H1 (cell line): ENCODE results near the gene IKZF2. TPM values are rescaled to one million over a fixed set of nuclear protein-coding genes. Genes with fewer than 3 reads are reported as not detected.

Experiments used
- CTCF ChIA-PET: fragments of 300-600 bp; sonication (Branson Sonifier 250); formaldehyde crosslinking; loops from one replicate; lab custom pipeline; 2021; ENCODE audit not compliant: partially characterized antibody; lab: Charles Lee
- POLR2A ChIA-PET: fragments of 300-600 bp; sonication (Branson Sonifier 250); formaldehyde crosslinking; loops from one replicate; lab custom pipeline; 2021; ENCODE audit warnings: inconsistent platforms; ENCODE audit not compliant: partially characterized antibody; lab: Charles Lee
- DNase-seq, 2 experiments: peaks; one replicate each; pipeline versions ENCODE4 v3.0.0 to v3.0.0-alpha.2; 2010 to 2022; ENCODE audit warnings: low spot score in 2 of 2, low read depth in 1 of 2, mixed read lengths in 1 of 2
- FAIRE-seq: peaks from 2 replicates; lab custom pipeline; 2011; peaks lifted over from hg19 to GRCh38; lab: Jason Lieb, UNC
- H2AFZ ChIP-seq: 2 replicates; pipeline ENCODE4 v1.8.1; 2012; ENCODE audit warnings: low read length, inconsistent platforms
- H2AK5ac ChIP-seq: 2 replicates; pipeline ENCODE4 v1.6.1; 2013; ENCODE audit warnings: low read depth, low read length
- H2BK120ac ChIP-seq: replicated peaks from 2 replicates; pipeline ENCODE3; 2013; ENCODE audit warnings: low read depth, low read length, inconsistent platforms
- H2BK12ac ChIP-seq: 2 replicates; pipeline ENCODE4 v1.6.1; 2013; ENCODE audit warnings: low read depth, low read length
- H2BK15ac ChIP-seq: 2 replicates; pipeline ENCODE4 v1.6.1; 2013; ENCODE audit warnings: low read length
- H2BK20ac ChIP-seq: 2 replicates; pipeline ENCODE4 v1.6.1; 2013; ENCODE audit warnings: low read length
- H2BK5ac ChIP-seq: 2 replicates; pipeline ENCODE4 v1.6.1; 2013; ENCODE audit warnings: low read depth, low read length
- H3K14ac ChIP-seq: 2 replicates; pipeline ENCODE4 v1.6.1; 2013; ENCODE audit warnings: inconsistent platforms; ENCODE audit not compliant: insufficient read length
- H3K18ac ChIP-seq: 2 replicates; pipeline ENCODE4 v1.6.1; 2013; ENCODE audit warnings: low read length; ENCODE audit errors: extremely low read depth
- H3K23ac ChIP-seq: 2 replicates; pipeline ENCODE4 v1.6.1; 2013; ENCODE audit warnings: inconsistent platforms; ENCODE audit not compliant: insufficient read length
- H3K23me2 ChIP-seq: 2 replicates; pipeline ENCODE4 v1.6.1; 2013; ENCODE audit warnings: low read depth, low read length
- H3K27ac ChIP-seq: 2 replicates; pipeline ENCODE4 v1.6.1; 2011; ENCODE audit warnings: low read depth, low read length, inconsistent platforms
- H3K27me3 ChIP-seq, 4 experiments: replicated peaks in 1 of 4; 1 replicate in 1 of 4; 2 replicates in 3 of 4; pipeline versions ENCODE4 v1.6.1 to v1.8.1; 2011 to 2013; ENCODE audit warnings: low read length in 3 of 4, mild to moderate bottlenecking in 3 of 4, inconsistent platforms in 2 of 4, mixed read lengths in 2 of 4, moderate library complexity in 1 of 4; ENCODE audit not compliant: control insufficient read depth in 3 of 4, insufficient read depth in 3 of 4; ENCODE audit errors: extremely low read depth in 1 of 4
- H3K36me3 ChIP-seq, 4 experiments: 2 replicates each; pipeline versions ENCODE4 v1.6.1 to v1.8.1; 2011 to 2013; ENCODE audit warnings: mild to moderate bottlenecking in 4 of 4, low read length in 3 of 4, moderate library complexity in 2 of 4, control low read depth in 1 of 4, inconsistent platforms in 1 of 4; ENCODE audit not compliant: insufficient read depth in 4 of 4, control insufficient read depth in 2 of 4
- H3K4ac ChIP-seq: replicated peaks from 2 replicates; pipeline ENCODE3; 2013; ENCODE audit warnings: low read length, low read depth, mixed read lengths, inconsistent platforms; ENCODE audit not compliant: insufficient read length
- H3K4me1 ChIP-seq, 4 experiments: replicated peaks in 1 of 4; 1 replicate in 1 of 4; 2 replicates in 3 of 4; pipeline versions ENCODE4 v1.6.1 to v1.8.1; 2011 to 2013; ENCODE audit warnings: low read length in 3 of 4, inconsistent platforms in 2 of 4, mixed read lengths in 1 of 4; ENCODE audit not compliant: insufficient read depth in 4 of 4, control insufficient read depth in 3 of 4
- H3K4me2 ChIP-seq, 2 experiments: 2 replicates each; pipeline versions ENCODE4 v1.6.1 to v1.8.1; 2011 to 2013; ENCODE audit warnings: low read depth in 2 of 2, low read length in 2 of 2, control low read depth in 1 of 2, inconsistent platforms in 1 of 2, mild to moderate bottlenecking in 1 of 2; ENCODE audit not compliant: insufficient read depth in 1 of 2
- H3K4me3 ChIP-seq, 4 experiments: fragments of 200-600, 300-600 bp in 1 of 4; sonication (generic), shearing (Covaris generic), sonication (Bioruptor Twin) in 1 of 4; 2 replicates each; pipeline versions ENCODE4 v1.5.1 to v1.8.1; 2011 to 2016; ENCODE audit warnings: low read length in 4 of 4, low read depth in 3 of 4, control low read depth in 2 of 4, inconsistent platforms in 2 of 4, mild to moderate bottlenecking in 2 of 4, mixed read lengths in 1 of 4, moderate library complexity in 1 of 4; ENCODE audit not compliant: insufficient read depth in 2 of 4; ENCODE audit errors: extremely low read depth in 1 of 4
- H3K56ac ChIP-seq: replicated peaks from 2 replicates; pipeline ENCODE3; 2013; ENCODE audit warnings: low read depth, mild to moderate bottlenecking, mixed read lengths, low read length, inconsistent platforms; ENCODE audit not compliant: insufficient read length
- H3K79me1 ChIP-seq: 2 replicates; pipeline ENCODE4 v1.6.1; 2013; ENCODE audit warnings: low read depth, low read length, control low read depth
- H3K79me2 ChIP-seq, 2 experiments: 2 replicates each; pipeline versions ENCODE4 v1.6.1 to v1.8.1; 2012 to 2013; ENCODE audit warnings: low read length in 2 of 2, mild to moderate bottlenecking in 2 of 2, inconsistent platforms in 1 of 2; ENCODE audit not compliant: insufficient read depth in 2 of 2, control insufficient read depth in 1 of 2
- H3K9ac ChIP-seq, 4 experiments: replicated peaks in 1 of 4; 1 replicate in 1 of 4; 2 replicates in 3 of 4; pipeline versions ENCODE4 v1.6.1 to v1.8.1; 2011 to 2013; ENCODE audit warnings: low read depth in 3 of 4, low read length in 3 of 4, control low read depth in 2 of 4, mild to moderate bottlenecking in 2 of 4, moderate library complexity in 2 of 4, inconsistent platforms in 1 of 4; ENCODE audit errors: extremely low read depth in 1 of 4
- H3K9me3 ChIP-seq, 2 experiments: 2 replicates each; pipeline versions ENCODE4 v1.6.1 to v1.8.1; 2012 to 2013; ENCODE audit warnings: mild to moderate bottlenecking in 2 of 2, moderate library complexity in 2 of 2, control low read depth in 1 of 2, inconsistent platforms in 1 of 2, low read depth in 1 of 2, low read length in 1 of 2, mixed read lengths in 1 of 2; ENCODE audit not compliant: insufficient read depth in 2 of 2
- H4K20me1 ChIP-seq, 2 experiments: replicated peaks in 1 of 2; 2 replicates each; pipeline versions ENCODE3 to v1.8.1; 2011 to 2013; ENCODE audit warnings: inconsistent platforms in 2 of 2, low read length in 2 of 2, mild to moderate bottlenecking in 1 of 2; ENCODE audit not compliant: insufficient read depth in 2 of 2, control insufficient read depth in 1 of 2
- H4K5ac ChIP-seq: 2 replicates; pipeline ENCODE4 v1.6.1; 2013; ENCODE audit warnings: low read length, low read depth, mixed read lengths, inconsistent platforms; ENCODE audit not compliant: insufficient read length
- H4K8ac ChIP-seq: 2 replicates; pipeline ENCODE4 v1.8.0; 2013; ENCODE audit warnings: mild to moderate bottlenecking, moderate library complexity, low read length, inconsistent platforms; ENCODE audit not compliant: insufficient read depth; ENCODE audit errors: extremely low read depth
- H4K91ac ChIP-seq: replicated peaks from 2 replicates; pipeline ENCODE3; 2013; ENCODE audit warnings: low read length, mixed read lengths, inconsistent platforms; ENCODE audit not compliant: insufficient read length
- CHD1 ChIP-seq: IDR thresholded peaks from 2 replicates; pipeline ENCODE4 v1.6.1; 2012; ENCODE audit warnings: low read depth, low read length, improper control_type of control experiment
- EP300 ChIP-seq, 2 experiments: IDR thresholded peaks; 1 replicate in 1 of 2; 2 replicates in 1 of 2; pipeline ENCODE4 v1.6.1; 2011 to 2012; ENCODE audit warnings: low read depth in 2 of 2, low read length in 2 of 2, mild to moderate bottlenecking in 2 of 2, borderline replicate concordance in 1 of 2, inconsistent platforms in 1 of 2, moderate library complexity in 1 of 2
- FOSL1 ChIP-seq: IDR thresholded peaks from 2 replicates; pipeline ENCODE4 v1.6.1; 2011; ENCODE audit warnings: mild to moderate bottlenecking, low read depth, low read length, moderate library complexity; ENCODE audit not compliant: insufficient read depth
- JUND ChIP-seq: IDR thresholded peaks from 2 replicates; pipeline ENCODE4 v1.6.1; 2011; ENCODE audit warnings: mild to moderate bottlenecking, improper control_type of control experiment, low read length
- SIRT6 ChIP-seq: IDR thresholded peaks from one replicate; pipeline ENCODE4 v1.7.1; 2012; ENCODE audit warnings: low read length, inconsistent platforms
- TEAD4 ChIP-seq: IDR thresholded peaks from 2 replicates; pipeline ENCODE4 v1.6.1; 2012; ENCODE audit warnings: low read depth, low read length, inconsistent platforms, mixed read lengths
- WGBS, 2 experiments: shearing (Covaris generic) in 1 of 2; methylation state at CpG; one replicate each; pipeline versions ENCODE4 v1.1.6 to v1.1.7; 2013 to 2015; ENCODE audit warnings: low lambda C conversion rate in 2 of 2, mixed read lengths in 2 of 2, inconsistent platforms in 1 of 2, low coverage in 1 of 2, missing lambda C conversion rate in 1 of 2; ENCODE audit not compliant: insufficient replicate concordance in 2 of 2, insufficient coverage in 1 of 2, insufficient read length in 1 of 2; ENCODE audit errors: extremely low coverage in 1 of 2, missing lambda C conversion rate in 1 of 2; 5-methylcytosine and 5-hydroxymethylcytosine counted together
- polyA plus RNA-seq, 7 experiments: library from polyadenylated mRNA; depleted of rRNA in 3 of 7; stranded (reverse) in 5 of 7; unstranded in 2 of 7; fragments of >200 nt in 5 of 7; fragments of 200-250 nt in 2 of 7; gene quantifications; 1 replicate in 5 of 7; 2 replicates in 1 of 7; 4 replicates in 1 of 7; pipeline versions ENCODE4 v1.2.1 to v1.2.3, GENCODE V29; 2011 to 2013; ENCODE audit warnings: missing spikeins in 2 of 7, mixed read lengths in 2 of 7
- total RNA-seq: library from RNA; stranded (reverse); fragmentation: NEBNext Ultra II Directional; extraction: Animal tissue kit (Norgen Biotek cat#: 25700); gene quantifications from 2 replicates; pipeline ENCODE4 v1.2.1, GENCODE V29; 2021
- TF ChIP-seq, protein P1 (sequence below): IDR thresholded peaks from 2 replicates; pipeline ENCODE4 v1.6.1; 2011; ENCODE audit warnings: low read length, improper control_type of control experiment
- TF ChIP-seq, protein P2 (sequence below), 3 experiments: IDR thresholded peaks; 1 replicate in 2 of 3; 2 replicates in 1 of 3; pipeline versions ENCODE4 v1.5.1 to v1.6.1; 2011; ENCODE audit warnings: low read length in 3 of 3, mild to moderate bottlenecking in 3 of 3, inconsistent platforms in 2 of 3, low read depth in 1 of 3, moderate library complexity in 1 of 3; ENCODE audit not compliant: insufficient read depth in 1 of 3; ENCODE audit errors: control extremely low read depth in 1 of 3

IKZF2 gene
- total and polyA plus RNA-seq, 2 of the 8 experiments (the other 6 are each of a cell fraction or from before 2014, with no cell fraction given) = 1.7 to 4.4 TPM

DNA sequence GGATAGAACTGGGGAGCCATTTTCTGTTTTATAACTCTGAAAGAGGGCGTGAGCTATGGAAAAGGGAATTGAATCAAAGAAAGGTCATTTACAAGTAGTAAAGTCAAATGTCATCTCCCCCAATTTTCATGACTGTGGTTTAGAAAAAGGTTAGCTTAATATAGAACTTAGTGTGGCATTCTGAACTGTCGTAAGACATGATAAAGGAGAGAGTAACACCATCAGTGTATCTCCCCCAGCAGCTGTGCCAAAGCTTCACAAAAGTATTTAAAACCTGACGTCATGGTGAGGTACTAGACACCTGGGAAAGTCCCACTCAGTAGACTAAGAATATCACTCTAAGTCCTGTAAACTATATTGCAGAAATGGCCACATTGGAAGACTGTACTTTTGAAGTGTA lies 5.8 kb upstream of the IKZF2 start:
- 87% methylated on average over 3 of the region's 3 CpGs; no CpG with 5 or more reads in 1 of the 2 experiments for WGBS, 2 experiments

More for the DNA sequence above, 5.8 kb upstream of the IKZF2 start:
- H3K14ac ChIP-seq = no peak overlapping the region
- no peak overlapping the region for H2BK120ac ChIP-seq
- H4K5ac ChIP-seq = no peak overlapping the region
- H2BK20ac ChIP-seq = no peak overlapping the region
- no peak overlapping the region for H4K8ac ChIP-seq
- no peak overlapping the region for H2BK12ac ChIP-seq
- H4K20me1 ChIP-seq = no peaks in the 10 kb centered on the region
- no peak overlapping the region for H2BK15ac ChIP-seq
- no peak overlapping the region for H3K4ac ChIP-seq
- no peak overlapping the region for H3K18ac ChIP-seq
- H4K91ac ChIP-seq = no peak overlapping the region
- no peak overlapping the region for H2BK5ac ChIP-seq
- no peak overlapping the region for H3K9ac ChIP-seq
- no peaks in the 10 kb centered on the region for H3K79me2 ChIP-seq
- no peaks in the 10 kb centered on the region for H3K79me1 ChIP-seq
- H3K23ac ChIP-seq = no peak overlapping the region
- no peaks in the 10 kb centered on the region; the same call in 1 of the 2 replicates for H3K23me2 ChIP-seq
- ChIA-PET POLR2A (no interaction called here), CTCF (interaction anchor here (1.1 to 1.6 kb wide), 2 partner anchors 19 to 258 kb away, joined by 3 read pairs; no protein-coding TSS in a partner anchor)
- no peak overlapping the region for H3K56ac ChIP-seq
- DNase-seq (no peak), FAIRE-seq (no peak)
- TF ChIP-seq, protein P1, sequence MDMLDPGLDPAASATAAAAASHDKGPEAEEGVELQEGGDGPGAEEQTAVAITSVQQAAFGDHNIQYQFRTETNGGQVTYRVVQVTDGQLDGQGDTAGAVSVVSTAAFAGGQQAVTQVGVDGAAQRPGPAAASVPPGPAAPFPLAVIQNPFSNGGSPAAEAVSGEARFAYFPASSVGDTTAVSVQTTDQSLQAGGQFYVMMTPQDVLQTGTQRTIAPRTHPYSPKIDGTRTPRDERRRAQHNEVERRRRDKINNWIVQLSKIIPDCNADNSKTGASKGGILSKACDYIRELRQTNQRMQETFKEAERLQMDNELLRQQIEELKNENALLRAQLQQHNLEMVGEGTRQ = no peak
- TF ChIP-seq, protein P2, sequence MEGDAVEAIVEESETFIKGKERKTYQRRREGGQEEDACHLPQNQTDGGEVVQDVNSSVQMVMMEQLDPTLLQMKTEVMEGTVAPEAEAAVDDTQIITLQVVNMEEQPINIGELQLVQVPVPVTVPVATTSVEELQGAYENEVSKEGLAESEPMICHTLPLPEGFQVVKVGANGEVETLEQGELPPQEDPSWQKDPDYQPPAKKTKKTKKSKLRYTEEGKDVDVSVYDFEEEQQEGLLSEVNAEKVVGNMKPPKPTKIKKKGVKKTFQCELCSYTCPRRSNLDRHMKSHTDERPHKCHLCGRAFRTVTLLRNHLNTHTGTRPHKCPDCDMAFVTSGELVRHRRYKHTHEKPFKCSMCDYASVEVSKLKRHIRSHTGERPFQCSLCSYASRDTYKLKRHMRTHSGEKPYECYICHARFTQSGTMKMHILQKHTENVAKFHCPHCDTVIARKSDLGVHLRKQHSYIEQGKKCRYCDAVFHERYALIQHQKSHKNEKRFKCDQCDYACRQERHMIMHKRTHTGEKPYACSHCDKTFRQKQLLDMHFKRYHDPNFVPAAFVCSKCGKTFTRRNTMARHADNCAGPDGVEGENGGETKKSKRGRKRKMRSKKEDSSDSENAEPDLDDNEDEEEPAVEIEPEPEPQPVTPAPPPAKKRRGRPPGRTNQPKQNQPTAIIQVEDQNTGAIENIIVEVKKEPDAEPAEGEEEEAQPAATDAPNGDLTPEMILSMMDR (IDR thresholded peaks at IDR 0.05; ENCODE audit: control extremely low read depth in 1 of 3, insufficient read depth in 1 of 3, low read depth in 1 of 3, low read length in 3 of 3) = no peak
- TF ChIP-seq EP300 (IDR thresholded peaks at IDR 0.05; ENCODE audit: borderline replicate concordance in 1 of 2, low read depth in 2 of 2, low read length in 2 of 2) (no peak), JUND (no peak), CHD1 (no peak), SIRT6 (no peak), TEAD4 (no peak), FOSL1 (no peak)
- H2AK5ac ChIP-seq = no peak overlapping the region
- H3K4me2 ChIP-seq = no peak overlapping the region
- no peak overlapping the region for H3K4me3 ChIP-seq
- H3K36me3 ChIP-seq = no peaks in the 10 kb centered on the region
- peaks cover 0 to 4% (median 1%) of the 10 kb centered on the region in 4 experiments; a peak in 2 of 7 replicates for H3K4me1 ChIP-seq
- H3K9me3 ChIP-seq = no peaks in the 10 kb centered on the region
- no peak overlapping the region for H2AFZ ChIP-seq
- no peaks in the 10 kb centered on the region for H3K27me3 ChIP-seq
- no peak overlapping the region for H3K27ac ChIP-seq
